Uterus (tissue), 2 donors: ENCODE measurements around the gene TNRC6C.

Experiments
- POLR2A ChIP-seq, 2 donors: fragments of 450-650 bp; IDR thresholded peaks; one replicate each; pipeline ENCODE4 v1.6.1; 2016; ENCODE audit warnings: antibody characterized with exemption in 2 of 2, mild to moderate bottlenecking in 1 of 2, moderate library complexity in 1 of 2
- TF ChIP-seq, protein P1 (sequence below), 4 experiments: fragments of 200-600 bp in 2 of 4; fragments of 450-650 bp in 2 of 4; sonication (generic) in 2 of 4; IDR thresholded peaks; one replicate each; pipeline ENCODE4 v1.5.1; 2016 to 2019; ENCODE audit warnings: antibody characterized with exemption in 4 of 4, mild to moderate bottlenecking in 2 of 4, moderate library complexity in 1 of 4

DNA sequence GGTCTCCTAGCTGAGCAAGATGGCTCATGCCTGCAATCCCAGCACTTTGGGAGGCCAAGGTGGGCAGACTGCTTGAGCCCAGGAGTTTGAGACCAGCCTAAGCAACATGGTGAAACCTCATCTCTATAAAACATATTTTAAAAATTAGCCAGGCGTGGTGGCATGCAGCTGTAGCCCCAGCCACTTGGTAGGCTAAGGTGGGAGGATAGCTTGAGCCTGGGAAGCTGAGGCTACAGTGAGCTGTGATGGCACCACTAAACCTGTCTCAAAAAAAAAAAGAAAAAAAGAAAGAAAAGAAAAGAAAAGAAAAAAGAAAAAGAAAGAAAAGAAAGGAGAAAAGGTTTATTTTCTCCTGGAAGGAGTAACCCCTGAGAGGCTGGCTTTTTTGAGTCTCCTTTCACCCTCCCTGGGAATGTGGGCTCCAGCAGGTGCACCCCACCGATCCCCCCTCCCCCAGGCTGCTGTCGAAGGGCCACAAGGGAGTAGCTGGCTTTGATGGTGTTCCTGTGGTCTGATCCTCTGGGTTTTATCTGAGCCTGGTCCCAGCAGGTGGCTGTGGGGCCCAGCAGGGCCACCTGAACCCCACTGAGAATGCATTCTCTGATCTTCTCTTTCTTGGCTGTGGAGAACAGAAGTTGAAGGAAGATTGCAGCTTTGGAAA, 29.9 kb upstream of the TNRC6C start:
- TF ChIP-seq, protein P1, sequence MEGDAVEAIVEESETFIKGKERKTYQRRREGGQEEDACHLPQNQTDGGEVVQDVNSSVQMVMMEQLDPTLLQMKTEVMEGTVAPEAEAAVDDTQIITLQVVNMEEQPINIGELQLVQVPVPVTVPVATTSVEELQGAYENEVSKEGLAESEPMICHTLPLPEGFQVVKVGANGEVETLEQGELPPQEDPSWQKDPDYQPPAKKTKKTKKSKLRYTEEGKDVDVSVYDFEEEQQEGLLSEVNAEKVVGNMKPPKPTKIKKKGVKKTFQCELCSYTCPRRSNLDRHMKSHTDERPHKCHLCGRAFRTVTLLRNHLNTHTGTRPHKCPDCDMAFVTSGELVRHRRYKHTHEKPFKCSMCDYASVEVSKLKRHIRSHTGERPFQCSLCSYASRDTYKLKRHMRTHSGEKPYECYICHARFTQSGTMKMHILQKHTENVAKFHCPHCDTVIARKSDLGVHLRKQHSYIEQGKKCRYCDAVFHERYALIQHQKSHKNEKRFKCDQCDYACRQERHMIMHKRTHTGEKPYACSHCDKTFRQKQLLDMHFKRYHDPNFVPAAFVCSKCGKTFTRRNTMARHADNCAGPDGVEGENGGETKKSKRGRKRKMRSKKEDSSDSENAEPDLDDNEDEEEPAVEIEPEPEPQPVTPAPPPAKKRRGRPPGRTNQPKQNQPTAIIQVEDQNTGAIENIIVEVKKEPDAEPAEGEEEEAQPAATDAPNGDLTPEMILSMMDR (IDR thresholded peaks at IDR 0.05), result no peak
- TF ChIP-seq POLR2A (IDR thresholded peaks at IDR 0.05), result no peak
